Suprapubic skin (tissue), 4 donors: ENCODE measurements around the gene OGT.
"Not testable (repeated sequence)": the region's sequence is repeated elsewhere in the genome, so short reads cannot be mapped to it uniquely, and the experiment has no call there.

Source experiments
- CTCF ChIP-seq, 2 donors: fragments of 200-600 bp in 1 of 2; fragments of 450-650 bp in 1 of 2; sonication (generic) in 1 of 2; IDR thresholded peaks; one replicate each; pipeline ENCODE4 v1.5.1; 2016 to 2019; ENCODE audit warnings: antibody characterized with exemption in 2 of 2, mild to moderate bottlenecking in 1 of 2, moderate library complexity in 1 of 2
- EP300 ChIP-seq: sonication (generic); formaldehyde crosslinking; IDR thresholded peaks from one replicate; pipeline ENCODE4 v1.6.1; 2017; ENCODE audit warnings: antibody characterized with exemption
- POLR2A ChIP-seq, 2 donors: fragments of 450-650 bp; IDR thresholded peaks; one replicate each; pipeline ENCODE4 v1.6.1; 2017; ENCODE audit warnings: antibody characterized with exemption in 2 of 2, mild to moderate bottlenecking in 2 of 2, moderate library complexity in 2 of 2
- POLR2AphosphoS5 ChIP-seq, 3 donors: sonication (generic); formaldehyde crosslinking; IDR thresholded peaks; one replicate each; pipeline ENCODE4 v1.6.1; 2017; ENCODE audit warnings: antibody characterized with exemption in 3 of 3

- TF ChIP-seq CTCF (IDR thresholded peaks at IDR 0.05); POLR2AphosphoS5 (IDR thresholded peaks at IDR 0.05); POLR2A (IDR thresholded peaks at IDR 0.05); EP300: not testable (repeated sequence)
These were observed 78.8 kb downstream of the OGT start for GRCh38 chrX:71611736-71612135.
